Activated B cell treated with CpG ODN at 0.5 μM for 24 hours (primary cell): ENCODE data around the gene LRRC17. TPM values are rescaled to one million over a fixed set of nuclear protein-coding genes. Genes with fewer than 3 reads are reported as not detected.

Source experiments
- ATAC-seq: fragments of 200-7000 bp; cut with Tn5 transposase; one replicate; pipeline ENCODE4 v1.10.0; 2021; ENCODE audit warnings: low read depth, mild to moderate bottlenecking, moderate library complexity
- CTCF ChIA-PET: fragments of 350-600 bp; sonication (Branson Sonifier 250); formaldehyde crosslinking; loops from one replicate; lab custom pipeline; 2021; ENCODE audit warnings: antibody characterized with exemption; lab: Charles Lee
- POLR2A ChIA-PET: fragments of 350-600 bp; sonication (Branson Sonifier 250); formaldehyde crosslinking; loops from one replicate; lab custom pipeline; 2021; ENCODE audit warnings: antibody characterized with exemption; lab: Charles Lee
- DNase-seq: peaks from one replicate; pipeline ENCODE4 v3.0.0; 2022
- H3K27ac Mint-ChIP-seq: one replicate; pipeline ENCODE4 v1.8.0; 2020; ENCODE audit warnings: mixed read lengths
- H3K27me3 Mint-ChIP-seq: one replicate; pipeline ENCODE4 v1.8.0; 2021; ENCODE audit warnings: mixed read lengths
- H3K36me3 Mint-ChIP-seq: one replicate; pipeline ENCODE4 v1.8.0; 2021; ENCODE audit warnings: low read depth, mixed read lengths
- H3K4me1 Mint-ChIP-seq: one replicate; pipeline ENCODE4 v1.8.0; 2021; ENCODE audit warnings: mixed read lengths
- H3K4me3 Mint-ChIP-seq: one replicate; pipeline ENCODE4 v1.8.0; 2020; ENCODE audit warnings: mild to moderate bottlenecking, mixed read lengths
- H3K9me3 Mint-ChIP-seq: one replicate; pipeline ENCODE4 v1.8.0; 2020; ENCODE audit warnings: mixed read lengths
- CTCF ChIP-seq: fragments of 200-600 bp; IDR thresholded peaks from one replicate; pipeline ENCODE4 v1.8.0; 2022; ENCODE audit warnings: antibody characterized with exemption, mild to moderate bottlenecking
- intact Hi-C: fragments of 100-400 bp; cut with micrococcal nuclease; formaldehyde crosslinking; loops from one replicate; pipeline ENCODE4 v1.15.1; 2024
- total RNA-seq: library from RNA; stranded (reverse); gene quantifications from 2 replicates; pipeline ENCODE4 v1.2.3, GENCODE V29; 2022

Gene LRRC17
- total RNA-seq, 1 donor from 2014 or later = 0.16 TPM

- ChIA-PET CTCF (no interaction called here), POLR2A (no interaction called here)
- H3K9me3 Mint-ChIP-seq = no peaks in the 10 kb centered on the region
- H3K27ac Mint-ChIP-seq = no peak overlapping the region
- DNase-seq (no peak), ATAC-seq (no peak)
- H3K36me3 Mint-ChIP-seq = no peaks in the 10 kb centered on the region
- H3K4me3 Mint-ChIP-seq = no peak overlapping the region
- peaks cover 6% of the 10 kb centered on the region for H3K4me1 Mint-ChIP-seq
- intact Hi-C loops = no loop called here
- H3K27me3 Mint-ChIP-seq = no peaks in the 10 kb centered on the region
- no peak for TF ChIP-seq CTCF
These were observed 78.3 kb downstream of the LRRC17 start for GRCh38 chr7:102991077-102991539.

- CTCF ChIA-PET = no interaction called here
- intact Hi-C loops = no loop called here
- H3K4me1 Mint-ChIP-seq = peaks cover 6% of the 10 kb centered on the region
- no peaks in the 10 kb centered on the region for H3K9me3 Mint-ChIP-seq
- no peak for TF ChIP-seq CTCF
- H3K27ac Mint-ChIP-seq = no peak overlapping the region
- H3K36me3 Mint-ChIP-seq = no peaks in the 10 kb centered on the region
- H3K4me3 Mint-ChIP-seq = no peak overlapping the region
- POLR2A ChIA-PET = no interaction called here
- ATAC-seq (no peak), DNase-seq (no peak)
- H3K27me3 Mint-ChIP-seq = no peaks in the 10 kb centered on the region
These were observed 78.9 kb downstream of the LRRC17 start for GRCh38 chr7:102991540-102992214.

GRCh38 chr7:102992509-102992937, 79.7 kb downstream of the LRRC17 start:
- Mint-ChIP-seq H3K4me3 (no peak overlapping the region), H3K27ac (no peak overlapping the region), H3K9me3 (no peaks in the 10 kb centered on the region), H3K27me3 (no peaks in the 10 kb centered on the region), H3K36me3 (no peaks in the 10 kb centered on the region), H3K4me1 (peaks cover 6% of the 10 kb centered on the region)
- TF ChIP-seq CTCF = no peak
- ChIA-PET CTCF (no interaction called here), POLR2A (no interaction called here)
- DNase-seq = no peak
- intact Hi-C loops = no loop called here
- no peak for ATAC-seq

GRCh38 chr7:102992938-102993717, 80.3 kb downstream of the LRRC17 start:
- no peak for TF ChIP-seq CTCF
- Mint-ChIP-seq H3K27ac (no peak overlapping the region), H3K27me3 (no peaks in the 10 kb centered on the region), H3K9me3 (no peaks in the 10 kb centered on the region), H3K36me3 (no peaks in the 10 kb centered on the region), H3K4me1 (peaks cover 6% of the 10 kb centered on the region), H3K4me3 (no peak overlapping the region)
- CTCF ChIA-PET = no interaction called here
- DNase-seq (no peak), ATAC-seq (no peak)
- intact Hi-C loops = no loop called here
- POLR2A ChIA-PET = no interaction called here

GRCh38 chr7:102993718-102994029, 80.9 kb downstream of the LRRC17 start:
- no peak overlapping the region for H3K27ac Mint-ChIP-seq
- H3K27me3 Mint-ChIP-seq = no peaks in the 10 kb centered on the region
- POLR2A ChIA-PET = no interaction called here

More at GRCh38 chr7:102993718-102994029, 80.9 kb downstream of the LRRC17 start:
- ATAC-seq (no peak), DNase-seq (no peak)
- Mint-ChIP-seq H3K4me3 (no peak overlapping the region), H3K4me1 (peaks cover 5% of the 10 kb centered on the region), H3K36me3 (no peaks in the 10 kb centered on the region), H3K9me3 (no peaks in the 10 kb centered on the region)
- CTCF ChIA-PET = no interaction called here
- intact Hi-C loops = no loop called here
- no peak for TF ChIP-seq CTCF
